Measurements from ENCODE around the gene LINC00305.

The LINC00305 gene

GRCh38 chr18:64175432-64175831 lies 26.5 kb upstream of the LINC00305 start:
- ATAC-seq, result no peak
- TF ChIP-seq ARNTL (CRISPR knock-in tag; IDR thresholded peaks at IDR 0.05; ENCODE audit: borderline replicate concordance, low read depth) (no peak), ZFP3 (CRISPR knock-in tag; IDR thresholded peaks at IDR 0.05) (no peak), ZFP30 (CRISPR knock-in tag; IDR thresholded peaks at IDR 0.05) (no peak), BACH2 (CRISPR knock-in tag; IDR thresholded peaks at IDR 0.05; ENCODE audit: borderline replicate concordance) (no peak)

DNA sequence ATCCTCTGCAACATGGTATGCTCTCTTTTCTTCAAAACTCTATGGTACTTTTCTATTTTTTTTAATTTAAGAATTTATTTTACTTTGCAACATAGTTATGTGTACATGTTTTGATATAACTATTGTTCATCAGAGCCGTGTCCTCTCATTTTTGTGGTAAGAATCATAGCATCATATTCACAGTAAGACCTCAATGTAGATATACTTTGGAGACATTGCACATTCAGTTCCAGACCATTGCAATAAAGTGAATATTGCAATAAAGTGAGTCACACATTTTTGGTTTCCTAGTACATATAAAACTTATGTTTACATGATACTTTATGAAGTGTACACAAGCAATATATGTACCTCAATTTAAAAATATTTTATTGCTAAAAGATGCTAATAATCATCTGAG lies 22.7 kb upstream of the LINC00305 start:
- TF ChIP-seq OSR1 (CRISPR knock-in tag; IDR thresholded peaks at IDR 0.05) (no peak), SNAI2 (CRISPR knock-in tag; IDR thresholded peaks at IDR 0.05) (no peak), ZFP30 (CRISPR knock-in tag; IDR thresholded peaks at IDR 0.05) (no peak), PPARA (CRISPR knock-in tag; IDR thresholded peaks at IDR 0.05; ENCODE audit: borderline replicate concordance) (no peak), ZNF8 (CRISPR knock-in tag; IDR thresholded peaks at IDR 0.05) (no peak), ZNF70 (CRISPR knock-in tag; IDR thresholded peaks at IDR 0.05) (no peak), ZFP3 (CRISPR knock-in tag; IDR thresholded peaks at IDR 0.05) (no peak), POU6F1 (CRISPR knock-in tag; IDR thresholded peaks at IDR 0.05; ENCODE audit: borderline replicate concordance, low read depth) (no peak), ZNF565 (CRISPR knock-in tag; conservative IDR thresholded peaks at IDR 0.05; ENCODE audit: low read depth) (no peak), CSDC2 (CRISPR knock-in tag; IDR thresholded peaks at IDR 0.05) (no peak), CREB5 (CRISPR knock-in tag; IDR thresholded peaks at IDR 0.05; ENCODE audit: low read depth) (no peak), TOX (CRISPR knock-in tag; IDR thresholded peaks at IDR 0.05; ENCODE audit: borderline replicate concordance) (no peak), ARNTL (CRISPR knock-in tag; IDR thresholded peaks at IDR 0.05; ENCODE audit: borderline replicate concordance, low read depth) (no peak), RARB (CRISPR knock-in tag; IDR thresholded peaks at IDR 0.05) (no peak), GLIS3 (CRISPR knock-in tag; IDR thresholded peaks at IDR 0.05) (no peak), BACH2 (CRISPR knock-in tag; IDR thresholded peaks at IDR 0.05; ENCODE audit: borderline replicate concordance) (no peak), ZC3H10 (CRISPR knock-in tag; IDR thresholded peaks at IDR 0.05) (no peak)
- TF ChIP-seq, protein P1, sequence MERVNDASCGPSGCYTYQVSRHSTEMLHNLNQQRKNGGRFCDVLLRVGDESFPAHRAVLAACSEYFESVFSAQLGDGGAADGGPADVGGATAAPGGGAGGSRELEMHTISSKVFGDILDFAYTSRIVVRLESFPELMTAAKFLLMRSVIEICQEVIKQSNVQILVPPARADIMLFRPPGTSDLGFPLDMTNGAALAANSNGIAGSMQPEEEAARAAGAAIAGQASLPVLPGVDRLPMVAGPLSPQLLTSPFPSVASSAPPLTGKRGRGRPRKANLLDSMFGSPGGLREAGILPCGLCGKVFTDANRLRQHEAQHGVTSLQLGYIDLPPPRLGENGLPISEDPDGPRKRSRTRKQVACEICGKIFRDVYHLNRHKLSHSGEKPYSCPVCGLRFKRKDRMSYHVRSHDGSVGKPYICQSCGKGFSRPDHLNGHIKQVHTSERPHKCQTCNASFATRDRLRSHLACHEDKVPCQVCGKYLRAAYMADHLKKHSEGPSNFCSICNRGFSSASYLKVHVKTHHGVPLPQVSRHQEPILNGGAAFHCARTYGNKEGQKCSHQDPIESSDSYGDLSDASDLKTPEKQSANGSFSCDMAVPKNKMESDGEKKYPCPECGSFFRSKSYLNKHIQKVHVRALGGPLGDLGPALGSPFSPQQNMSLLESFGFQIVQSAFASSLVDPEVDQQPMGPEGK (CRISPR knock-in tag; IDR thresholded peaks at IDR 0.05; ENCODE audit: borderline replicate concordance), result no peak
- TF ChIP-seq, protein P2, sequence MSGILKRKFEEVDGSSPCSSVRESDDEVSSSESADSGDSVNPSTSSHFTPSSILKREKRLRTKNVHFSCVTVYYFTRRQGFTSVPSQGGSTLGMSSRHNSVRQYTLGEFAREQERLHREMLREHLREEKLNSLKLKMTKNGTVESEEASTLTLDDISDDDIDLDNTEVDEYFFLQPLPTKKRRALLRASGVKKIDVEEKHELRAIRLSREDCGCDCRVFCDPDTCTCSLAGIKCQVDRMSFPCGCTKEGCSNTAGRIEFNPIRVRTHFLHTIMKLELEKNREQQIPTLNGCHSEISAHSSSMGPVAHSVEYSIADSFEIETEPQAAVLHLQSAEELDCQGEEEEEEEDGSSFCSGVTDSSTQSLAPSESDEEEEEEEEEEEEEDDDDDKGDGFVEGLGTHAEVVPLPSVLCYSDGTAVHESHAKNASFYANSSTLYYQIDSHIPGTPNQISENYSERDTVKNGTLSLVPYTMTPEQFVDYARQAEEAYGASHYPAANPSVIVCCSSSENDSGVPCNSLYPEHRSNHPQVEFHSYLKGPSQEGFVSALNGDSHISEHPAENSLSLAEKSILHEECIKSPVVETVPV (CRISPR knock-in tag; IDR thresholded peaks at IDR 0.05), result no peak
- TF ChIP-seq, protein P3, sequence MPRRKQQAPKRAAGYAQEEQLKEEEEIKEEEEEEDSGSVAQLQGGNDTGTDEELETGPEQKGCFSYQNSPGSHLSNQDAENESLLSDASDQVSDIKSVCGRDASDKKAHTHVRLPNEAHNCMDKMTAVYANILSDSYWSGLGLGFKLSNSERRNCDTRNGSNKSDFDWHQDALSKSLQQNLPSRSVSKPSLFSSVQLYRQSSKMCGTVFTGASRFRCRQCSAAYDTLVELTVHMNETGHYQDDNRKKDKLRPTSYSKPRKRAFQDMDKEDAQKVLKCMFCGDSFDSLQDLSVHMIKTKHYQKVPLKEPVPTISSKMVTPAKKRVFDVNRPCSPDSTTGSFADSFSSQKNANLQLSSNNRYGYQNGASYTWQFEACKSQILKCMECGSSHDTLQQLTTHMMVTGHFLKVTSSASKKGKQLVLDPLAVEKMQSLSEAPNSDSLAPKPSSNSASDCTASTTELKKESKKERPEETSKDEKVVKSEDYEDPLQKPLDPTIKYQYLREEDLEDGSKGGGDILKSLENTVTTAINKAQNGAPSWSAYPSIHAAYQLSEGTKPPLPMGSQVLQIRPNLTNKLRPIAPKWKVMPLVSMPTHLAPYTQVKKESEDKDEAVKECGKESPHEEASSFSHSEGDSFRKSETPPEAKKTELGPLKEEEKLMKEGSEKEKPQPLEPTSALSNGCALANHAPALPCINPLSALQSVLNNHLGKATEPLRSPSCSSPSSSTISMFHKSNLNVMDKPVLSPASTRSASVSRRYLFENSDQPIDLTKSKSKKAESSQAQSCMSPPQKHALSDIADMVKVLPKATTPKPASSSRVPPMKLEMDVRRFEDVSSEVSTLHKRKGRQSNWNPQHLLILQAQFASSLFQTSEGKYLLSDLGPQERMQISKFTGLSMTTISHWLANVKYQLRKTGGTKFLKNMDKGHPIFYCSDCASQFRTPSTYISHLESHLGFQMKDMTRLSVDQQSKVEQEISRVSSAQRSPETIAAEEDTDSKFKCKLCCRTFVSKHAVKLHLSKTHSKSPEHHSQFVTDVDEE (CRISPR knock-in tag; IDR thresholded peaks at IDR 0.05), result no peak
- no peak for ATAC-seq

GRCh38 chr18:64167408-64167925 lies 18.6 kb upstream of the LINC00305 start:
- TF ChIP-seq ESRRG (CRISPR knock-in tag; IDR thresholded peaks at IDR 0.05), result no peak
- TF ChIP-seq, protein P2 (CRISPR knock-in tag; IDR thresholded peaks at IDR 0.05), result no peak
- no peak for TF ChIP-seq ZC3H10 (CRISPR knock-in tag; IDR thresholded peaks at IDR 0.05)
- no peak for ATAC-seq
